ENCODE measurements around the gene GOLIM4.
A peak's percentile ranks its signal among the peaks of the same experiment; 100 is the strongest.
"Not testable (repeated sequence)": the region's sequence is repeated elsewhere in the genome, so short reads cannot be mapped to it uniquely, and the experiment has no call there.

Gene GOLIM4

GRCh38 chr3:168047936-168048335, 47.8 kb downstream of the GOLIM4 start:
- no peak for DNase-seq

GRCh38 chr3:168047190-168047795, 48.4 kb downstream of the GOLIM4 start:
- DNase-seq = peak; percentile 88

- no peak for DNase-seq
Observed at GRCh38 chr3:168044049-168044448, 51.7 kb downstream of the GOLIM4 start.

- peak; percentile 49 for DNase-seq
Observed at GRCh38 chr3:168040607-168041208, 55.0 kb downstream of the GOLIM4 start.

GRCh38 chr3:168037020-168037419, 58.7 kb downstream of the GOLIM4 start:
- DNase-seq = no peak

- DNase-seq = no peak
Observed at GRCh38 chr3:168036619-168037018, 59.1 kb downstream of the GOLIM4 start.

GRCh38 chr3:168034152-168034928, 61.4 kb downstream of the GOLIM4 start:
- no peak for DNase-seq

GRCh38 chr3:168030577-168030976, 65.1 kb downstream of the GOLIM4 start:
- DNase-seq = no peak

- DNase-seq = no peak
Observed at GRCh38 chr3:168029705-168030104, 66.0 kb downstream of the GOLIM4 start.

- no peak for DNase-seq
Observed at GRCh38 chr3:168028086-168028485, 67.6 kb downstream of the GOLIM4 start.

- DNase-seq = no peak
Observed at GRCh38 chr3:168026764-168027163, 69.0 kb downstream of the GOLIM4 start.

GRCh38 chr3:168025076-168025475, 70.6 kb downstream of the GOLIM4 start:
- DNase-seq = no peak

GRCh38 chr3:168024537-168024941, 71.2 kb downstream of the GOLIM4 start:
- DNase-seq = no peak

GRCh38 chr3:168021737-168022450, 73.8 kb downstream of the GOLIM4 start:
- no peak for DNase-seq

- DNase-seq = not testable (repeated sequence)
Observed at GRCh38 chr3:168011280-168011679, 84.4 kb downstream of the GOLIM4 start.

- DNase-seq = no peak
Observed at GRCh38 chr3:168006584-168006983, 89.1 kb downstream of the GOLIM4 start.

- DNase-seq = no peak
Observed at GRCh38 chr3:168003911-168004310, 91.8 kb downstream of the GOLIM4 start.

GRCh38 chr3:168002786-168003368, 92.8 kb downstream of the GOLIM4 start:
- no peak for DNase-seq

GRCh38 chr3:168001244-168001643, 94.5 kb downstream of the GOLIM4 start:
- DNase-seq = no peak

GRCh38 chr3:167998253-167998652, 97.5 kb downstream of the GOLIM4 start:
- DNase-seq = no peak

GRCh38 chr3:167996514-167996913, 99.2 kb downstream of the GOLIM4 start:
- no peak for DNase-seq

GRCh38 chr3:167992381-167992780, 103.3 kb downstream of the GOLIM4 start:
- DNase-seq = no peak

- no peak for DNase-seq
Observed at GRCh38 chr3:167991213-167991612, 104.5 kb downstream of the GOLIM4 start.

Measured in NCI-H1694 (cell line).